Measurements from ENCODE around the gene DCTN1.

The DCTN1 gene

DNA sequence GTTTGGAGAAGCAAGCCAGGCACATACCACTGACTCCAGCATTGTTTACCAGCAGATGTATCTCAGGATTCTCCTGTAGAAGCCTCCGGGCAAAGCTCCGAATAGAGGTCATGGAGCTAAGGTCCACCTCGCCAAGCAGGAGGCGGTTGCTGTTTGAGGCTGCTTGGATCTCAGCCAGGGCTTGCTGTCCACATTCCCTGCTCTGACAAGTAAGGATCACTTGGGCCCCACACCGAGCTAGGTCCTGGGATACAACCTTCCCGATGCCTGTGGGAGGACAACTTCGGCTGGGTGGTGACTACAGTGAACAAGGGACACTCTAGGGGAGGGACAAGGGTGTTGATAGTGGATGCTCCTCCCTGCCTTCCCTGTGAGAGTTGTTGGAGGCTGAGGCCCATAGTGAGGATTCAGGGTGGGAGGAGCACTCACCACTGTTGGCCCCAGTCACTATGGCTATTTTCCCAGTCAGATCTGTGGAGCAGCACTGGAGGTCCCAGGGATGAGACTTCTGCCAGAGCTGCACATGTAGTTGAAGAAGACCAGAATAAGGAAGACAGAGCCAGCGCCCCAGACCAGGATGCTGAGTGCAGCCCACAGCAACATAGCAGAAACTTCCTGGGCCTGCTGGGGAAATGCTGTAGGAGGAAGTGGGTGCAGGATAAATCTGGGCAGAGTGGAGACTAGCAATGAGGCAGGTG lies 33.0 kb upstream of the DCTN1 start:
- DNase-seq, result no peak

DNA sequence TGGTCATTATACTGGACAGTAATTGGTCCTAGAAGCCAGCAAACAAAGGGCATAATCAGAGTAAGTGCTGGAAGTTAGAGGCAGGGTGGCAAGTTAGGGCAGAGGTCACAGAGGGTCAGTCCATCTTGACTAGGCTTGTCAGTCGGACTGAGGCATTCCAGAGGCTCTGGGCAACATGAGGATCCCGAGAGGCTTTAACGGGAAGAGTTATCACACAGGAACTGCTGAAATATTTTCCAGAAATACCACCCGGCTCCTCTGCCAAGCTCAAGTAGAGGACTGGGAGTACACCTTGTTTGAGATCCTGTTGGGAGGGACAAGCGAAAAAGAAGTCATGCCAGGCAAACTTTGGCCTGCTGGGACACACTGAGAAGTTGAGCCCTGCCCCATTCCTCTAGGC lies 27.6 kb upstream of the DCTN1 start:
- no peak for DNase-seq

DNA sequence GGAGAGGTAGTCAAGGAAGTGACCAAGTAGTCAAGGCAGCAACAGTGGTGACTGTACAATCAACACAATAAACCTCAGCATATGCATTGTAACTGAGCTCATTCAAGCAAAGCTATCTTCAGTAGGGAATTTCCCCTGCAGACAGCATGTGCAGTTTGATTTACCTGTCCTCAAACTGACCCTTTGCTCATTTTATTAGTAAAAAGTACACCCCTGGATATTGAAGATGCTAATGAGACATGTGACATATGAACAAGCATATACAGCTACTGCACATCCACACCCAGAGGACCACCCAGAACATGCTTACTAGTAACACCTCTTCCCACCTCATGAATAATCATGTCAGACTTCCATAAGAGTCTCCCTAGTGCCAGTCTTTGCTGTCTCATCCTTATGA lies 25.9 kb upstream of the DCTN1 start:
- DNase-seq, result no peak

DNA sequence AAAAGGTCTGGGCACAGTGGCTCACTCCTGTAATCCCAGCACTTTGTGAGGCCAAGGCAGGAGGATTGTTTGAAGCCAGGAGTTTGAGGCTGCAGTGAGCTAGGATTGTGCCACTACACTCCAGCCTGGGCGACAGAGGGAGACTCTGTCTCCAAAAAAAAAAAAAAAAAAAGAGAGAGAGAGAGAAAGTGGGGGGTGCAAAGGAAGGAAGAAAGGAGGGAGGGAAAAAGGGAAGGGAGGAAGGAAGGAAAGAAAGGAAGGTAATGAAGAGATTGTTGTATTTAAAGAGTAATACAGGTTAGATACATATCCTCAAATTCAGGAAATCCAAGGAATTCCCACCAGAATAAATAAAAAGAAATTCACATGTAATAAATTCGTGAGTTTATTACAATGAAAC lies 21.8 kb upstream of the DCTN1 start:
- DNase-seq, result no peak

DNA sequence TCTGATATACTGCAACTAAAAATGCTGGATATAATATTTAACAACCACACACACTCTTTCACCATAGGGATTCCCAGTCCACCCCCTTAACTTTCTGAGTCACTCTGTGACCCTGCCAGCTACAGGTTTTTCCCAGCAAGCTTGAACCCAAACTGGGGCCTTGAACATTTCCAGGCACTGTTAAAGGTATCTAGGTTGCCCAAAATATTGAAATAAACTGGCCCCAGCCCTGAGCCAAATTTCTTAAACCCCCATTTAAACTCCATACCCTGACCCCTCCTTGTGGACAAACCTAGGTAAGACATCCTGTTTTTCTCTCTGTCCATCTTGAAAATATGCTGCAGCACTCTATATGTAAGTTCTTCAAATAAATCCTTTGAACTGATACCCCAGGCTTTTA lies 19.7 kb upstream of the DCTN1 start:
- peak; percentile 14 for DNase-seq

DNA sequence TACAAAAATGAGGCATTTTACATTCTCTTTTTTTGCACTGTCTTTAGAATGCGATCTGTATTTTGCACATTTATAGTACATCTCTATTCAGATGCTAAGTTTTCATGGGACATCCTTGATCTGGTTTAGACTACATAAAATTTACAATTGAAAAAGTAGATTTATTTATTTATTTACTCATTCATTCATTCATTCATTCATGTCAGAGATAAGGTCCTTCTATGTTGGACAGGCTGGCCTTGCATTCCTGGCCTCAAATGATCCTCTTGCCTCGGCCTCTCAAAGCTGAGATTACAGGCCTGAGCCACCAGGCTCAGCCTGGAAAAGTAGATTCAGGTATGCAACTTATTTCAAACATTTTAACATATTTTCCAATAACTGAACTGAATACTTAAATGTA lies 16.0 kb upstream of the DCTN1 start:
- DNase-seq, result no peak

DNA sequence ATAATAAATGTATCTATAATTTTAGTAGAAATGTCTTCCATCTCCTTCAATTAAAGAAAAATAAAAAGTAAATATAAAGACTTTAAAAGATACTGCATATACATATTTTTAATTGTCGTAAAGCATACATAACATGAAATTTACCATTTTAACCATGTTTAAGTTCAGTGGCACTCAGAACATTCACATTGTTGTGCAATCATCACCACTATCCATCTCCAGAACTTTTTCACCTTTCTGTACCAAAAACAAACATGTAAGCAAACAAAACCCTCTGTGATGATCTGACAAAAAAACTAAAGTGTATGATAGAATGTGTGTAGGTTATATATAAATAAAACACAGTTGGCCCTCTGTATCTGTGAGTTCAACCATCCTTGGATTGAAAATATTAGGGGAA lies 13.4 kb upstream of the DCTN1 start:
- DNase-seq, result no peak

DNA sequence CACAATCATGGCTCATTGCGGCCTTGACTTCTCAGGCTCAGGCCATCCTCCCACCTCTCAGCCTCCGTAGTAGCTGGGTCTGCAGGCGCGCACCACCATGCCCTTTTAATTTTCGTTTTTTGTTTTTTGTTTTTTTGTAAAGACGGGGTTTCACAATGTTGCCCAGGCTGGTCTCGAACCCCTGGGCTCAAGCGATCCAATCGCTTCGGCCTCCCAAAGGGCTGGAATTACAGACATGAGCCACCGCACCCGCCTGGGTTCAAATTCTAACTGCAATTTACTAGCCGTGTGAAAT lies 12.3 kb upstream of the DCTN1 start:
- DNase-seq, result no peak

DNA sequence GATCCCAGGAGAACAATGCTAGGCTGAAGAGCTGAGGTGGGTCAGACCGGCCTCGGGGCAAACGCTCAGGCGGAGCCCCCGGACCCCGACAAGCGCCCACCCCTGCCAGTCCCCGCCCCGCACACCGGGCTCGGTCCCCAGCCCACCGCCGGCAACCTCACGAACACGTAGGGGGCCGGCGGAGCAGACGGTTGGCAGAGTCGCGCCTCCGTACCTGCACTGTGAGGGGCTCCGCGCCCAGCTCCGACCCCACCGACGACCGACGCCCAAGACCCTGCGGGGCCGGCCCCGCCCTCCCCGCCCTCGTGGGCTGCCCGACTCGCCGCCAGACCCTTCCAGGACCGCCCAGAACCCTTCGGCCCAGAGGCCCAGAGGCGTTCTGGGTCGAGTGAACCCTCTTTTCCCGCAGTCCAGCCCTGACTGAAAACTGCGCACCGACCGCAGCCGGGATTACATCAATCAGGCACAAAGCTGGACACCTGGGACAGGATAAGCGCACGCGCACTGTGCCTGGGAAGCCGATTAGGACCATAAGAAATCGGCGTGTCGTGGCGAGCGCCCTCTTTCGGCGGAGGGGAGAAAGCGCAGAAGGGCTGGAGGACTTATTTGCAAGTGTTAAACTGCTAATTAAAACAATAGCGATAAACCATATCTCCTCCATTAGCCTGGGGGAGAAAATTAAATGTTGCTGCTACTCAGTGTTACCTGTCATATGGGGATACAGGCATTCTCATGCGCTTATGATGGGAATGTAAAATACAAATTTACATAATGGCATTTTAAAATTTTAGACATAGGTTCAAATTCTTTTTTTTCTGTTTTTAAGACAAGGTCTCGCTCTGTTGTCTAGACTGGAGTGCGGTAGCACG lies 11.7 kb upstream of the DCTN1 start:
- peak; percentile 47 for DNase-seq

DNA sequence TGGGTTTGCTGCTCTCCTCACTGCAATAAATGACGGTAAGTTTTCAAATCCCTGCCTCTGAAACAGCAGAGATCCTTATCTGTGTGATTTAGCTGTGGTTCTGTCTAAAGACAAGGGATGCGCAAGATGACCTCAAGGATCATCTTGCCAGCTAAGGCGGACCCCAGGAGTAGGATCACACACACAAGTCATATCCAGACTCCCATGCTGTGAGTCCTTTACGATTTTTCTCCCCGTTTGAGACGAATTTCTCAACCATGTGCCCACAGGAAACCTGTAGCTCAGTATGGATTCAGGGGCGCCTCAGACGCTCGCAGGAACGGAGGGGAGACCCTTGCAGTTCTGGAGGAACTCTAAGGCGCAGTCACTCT lies 11.1 kb upstream of the DCTN1 start:
- DNase-seq, result no peak

DNA sequence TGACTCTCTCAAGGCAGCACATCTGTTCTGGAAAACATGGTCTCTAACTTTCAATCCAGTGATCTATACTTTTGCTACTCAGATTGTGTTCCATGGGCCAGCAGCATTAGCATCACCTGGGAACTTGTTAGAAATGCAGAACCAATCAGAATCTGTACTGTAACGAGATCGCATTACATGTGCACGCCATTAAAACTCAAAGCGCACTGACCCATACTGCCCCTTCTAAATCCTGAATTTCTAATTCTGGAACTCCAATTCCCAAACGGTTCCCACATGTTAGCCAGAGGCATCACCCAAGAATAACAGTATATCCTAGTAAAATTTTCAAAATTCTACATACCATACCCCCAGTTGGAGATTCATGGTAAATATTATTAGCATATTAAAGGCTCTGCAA lies 10.5 kb upstream of the DCTN1 start:
- DNase-seq, result no peak

DNA sequence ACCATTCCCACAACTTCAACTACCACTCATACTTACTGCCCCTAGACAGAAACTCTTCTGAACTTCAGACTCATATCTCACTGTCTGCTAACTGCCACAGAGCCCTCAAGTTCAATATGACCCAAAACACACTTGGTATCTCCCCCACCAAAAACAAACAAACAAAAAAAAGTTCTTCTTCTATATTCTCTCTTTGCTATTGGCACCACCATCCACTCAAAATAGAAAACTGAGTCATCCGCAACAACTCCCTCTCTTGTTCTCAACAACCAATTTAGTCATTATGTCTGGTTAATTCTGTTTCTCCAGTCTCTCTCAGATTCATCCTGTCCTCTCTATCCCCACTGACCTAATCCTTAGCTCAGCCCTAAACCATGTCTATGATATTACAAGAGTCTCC lies 7.2 kb upstream of the DCTN1 start:
- DNase-seq, result no peak

DNA sequence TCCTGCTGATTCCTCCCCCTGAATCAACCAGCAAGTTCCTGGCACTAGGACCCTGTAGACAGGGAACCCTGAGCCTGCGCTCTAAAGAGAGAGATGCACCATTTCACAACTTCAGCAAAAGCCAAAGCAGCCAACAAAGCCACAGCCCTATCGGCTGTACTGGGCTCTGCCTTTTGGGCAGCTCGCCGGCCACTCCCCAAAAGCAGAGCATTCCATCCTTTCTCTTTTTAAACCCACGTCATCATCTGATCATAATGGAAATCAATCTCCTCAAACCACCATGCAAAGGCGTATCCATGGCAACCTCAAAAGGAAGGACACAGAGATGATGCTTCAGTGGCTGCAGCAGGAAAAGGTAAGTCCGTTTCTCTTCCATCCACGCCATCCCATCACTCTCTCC lies 5.3 kb upstream of the DCTN1 start:
- DNase-seq, result no peak

DNA sequence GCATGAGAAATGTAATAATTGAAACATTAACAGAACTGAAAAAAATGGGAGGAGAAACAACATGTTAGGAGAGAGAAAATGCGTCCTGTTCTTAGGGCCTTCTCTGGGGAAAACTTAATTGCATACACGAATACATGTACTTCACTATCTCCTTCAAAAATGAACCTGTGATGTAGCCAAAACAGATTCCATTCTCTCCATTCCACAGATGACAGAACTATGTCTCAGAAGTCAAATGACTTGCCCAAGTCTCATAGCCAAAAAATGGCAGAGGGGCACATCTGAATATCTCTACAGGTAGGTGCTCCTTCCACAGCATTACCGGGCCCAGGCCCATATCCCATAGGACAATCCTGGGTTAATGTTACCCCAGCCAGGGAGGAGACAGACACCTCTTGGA lies 3.9 kb upstream of the DCTN1 start:
- DNase-seq, result no peak

DNA sequence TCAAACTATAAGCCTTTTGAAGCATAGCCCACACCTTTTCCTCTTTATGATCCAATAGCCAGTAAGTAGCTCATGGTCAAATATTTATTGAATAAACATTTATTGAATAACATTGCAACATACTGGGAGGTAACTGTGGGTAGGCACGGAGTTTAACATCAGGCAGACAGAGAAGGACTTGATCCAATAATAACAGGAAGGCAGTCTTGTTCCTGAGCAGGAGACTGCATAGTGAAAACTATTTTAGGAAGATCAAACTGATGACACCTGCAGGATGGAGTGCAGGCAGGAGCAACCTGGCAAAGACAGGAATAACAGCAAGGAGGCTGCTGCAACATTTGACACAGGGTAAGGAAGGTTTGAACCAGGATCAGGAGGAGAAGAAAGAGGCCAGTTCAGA lies 3.1 kb upstream of the DCTN1 start:
- no peak for DNase-seq

DNA sequence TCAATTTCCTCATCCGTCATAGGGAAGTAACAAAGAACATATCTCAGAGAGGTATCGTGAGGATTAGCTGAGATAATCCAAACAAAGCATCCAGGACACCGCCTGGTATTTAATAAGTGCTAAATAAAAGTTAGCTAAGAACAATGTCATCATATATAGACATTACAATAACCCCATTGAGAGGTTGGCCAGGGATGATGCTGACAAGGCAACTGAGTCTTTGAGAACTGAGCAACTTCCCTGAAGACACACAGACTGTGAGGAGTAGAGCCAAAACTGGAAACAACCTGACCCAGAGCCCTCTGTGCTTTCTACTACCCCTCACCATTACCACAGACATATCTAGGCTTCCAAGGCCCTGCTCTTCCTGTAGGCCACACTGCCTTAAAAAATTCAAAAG lies 1.6 kb upstream of the DCTN1 start:
- DNase-seq, result no peak

DNA sequence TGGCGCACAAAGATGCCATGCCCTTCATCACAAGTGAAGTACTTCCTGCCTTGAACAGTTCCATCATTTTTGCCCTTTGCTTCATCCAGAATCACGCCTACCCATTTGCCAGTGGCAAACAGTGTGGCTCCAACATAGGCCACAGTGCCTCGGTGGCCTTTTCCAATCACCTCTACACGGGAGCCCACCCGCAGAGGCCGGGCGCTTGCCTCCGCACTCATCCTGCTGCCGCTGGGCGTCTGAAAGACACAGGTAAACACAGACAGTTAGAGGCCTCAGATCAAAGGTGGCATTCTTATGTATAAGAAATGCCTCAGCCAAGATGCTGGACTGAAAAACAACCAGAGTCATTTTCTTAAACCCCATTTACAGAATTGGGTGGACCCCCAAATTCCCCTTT lies 2.1 kb downstream of the DCTN1 start:
- DNase-seq, result no peak

DNA sequence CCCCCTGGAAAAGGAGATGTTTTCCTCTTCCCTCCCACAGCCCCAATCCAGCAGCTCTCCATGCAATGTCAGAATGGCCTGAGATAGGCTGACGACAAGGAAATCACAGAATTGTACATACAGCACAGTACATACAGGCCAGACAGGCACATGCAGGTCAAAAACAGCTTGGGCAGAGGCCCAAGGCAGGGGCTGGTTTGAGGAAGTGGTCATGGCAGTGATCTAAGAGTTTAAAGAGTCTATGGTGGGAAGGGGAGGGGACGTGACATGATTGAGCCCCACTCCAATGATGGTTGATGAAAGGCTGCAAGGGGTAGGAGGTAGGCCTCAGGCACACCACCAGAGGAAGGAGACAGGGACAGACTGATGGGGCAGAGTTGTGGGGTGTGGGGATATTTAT lies 4.3 kb downstream of the DCTN1 start:
- no peak for DNase-seq

DNA sequence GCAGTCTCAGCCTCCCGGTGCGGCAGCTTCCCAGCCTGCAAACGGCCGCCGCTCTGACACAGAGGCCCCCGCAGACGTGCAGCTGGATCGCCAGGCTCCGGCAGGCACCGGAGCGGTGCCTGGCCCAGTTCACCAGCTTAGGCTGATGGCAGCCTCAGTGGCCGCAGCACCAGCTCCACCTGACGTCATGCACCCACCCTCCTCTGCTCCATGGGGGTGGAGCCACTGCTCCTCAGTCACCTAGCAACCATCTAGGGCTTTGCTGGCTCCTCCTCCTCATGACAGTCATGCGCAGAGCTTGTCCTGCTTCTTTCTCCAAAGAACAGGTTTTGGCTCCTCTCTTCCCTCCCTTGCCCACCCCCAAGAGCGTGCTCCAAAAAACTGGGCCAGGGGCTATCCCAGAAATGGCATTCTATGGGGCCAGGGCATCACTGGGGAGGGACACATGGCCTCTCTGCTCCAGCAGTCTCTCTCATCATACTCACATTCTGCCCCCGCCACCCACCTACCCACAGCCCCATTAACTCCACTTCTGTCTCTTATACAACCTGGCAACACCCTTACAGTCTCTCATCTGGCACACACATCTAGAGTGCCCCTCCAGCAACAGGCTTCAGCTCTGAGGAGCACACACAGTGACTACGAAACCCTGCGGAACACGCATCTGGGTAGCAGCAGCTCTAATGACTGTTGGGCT lies 5.5 kb downstream of the DCTN1 start:
- DNase-seq, result peak; percentile 50

DNA sequence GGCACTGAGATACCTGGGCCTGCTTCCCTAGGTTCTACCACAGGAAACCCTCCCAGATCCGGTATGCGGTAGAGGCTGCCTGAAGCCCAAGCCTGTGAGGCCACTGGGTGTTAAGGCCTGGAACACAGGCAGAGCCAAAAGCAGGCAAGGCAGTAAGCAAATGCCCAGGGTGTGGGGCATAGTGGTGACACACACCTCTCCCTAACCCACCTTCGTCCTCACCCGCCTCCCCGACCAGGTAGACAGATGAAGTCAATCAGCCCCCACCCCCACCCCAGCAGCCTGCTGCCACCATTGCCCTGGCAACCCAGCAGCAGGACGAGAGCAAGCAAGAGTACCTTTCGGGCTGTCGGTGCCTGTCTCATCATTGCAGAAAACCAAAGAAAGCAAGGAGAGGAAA lies 6.1 kb downstream of the DCTN1 start:
- no peak for DNase-seq

DNA sequence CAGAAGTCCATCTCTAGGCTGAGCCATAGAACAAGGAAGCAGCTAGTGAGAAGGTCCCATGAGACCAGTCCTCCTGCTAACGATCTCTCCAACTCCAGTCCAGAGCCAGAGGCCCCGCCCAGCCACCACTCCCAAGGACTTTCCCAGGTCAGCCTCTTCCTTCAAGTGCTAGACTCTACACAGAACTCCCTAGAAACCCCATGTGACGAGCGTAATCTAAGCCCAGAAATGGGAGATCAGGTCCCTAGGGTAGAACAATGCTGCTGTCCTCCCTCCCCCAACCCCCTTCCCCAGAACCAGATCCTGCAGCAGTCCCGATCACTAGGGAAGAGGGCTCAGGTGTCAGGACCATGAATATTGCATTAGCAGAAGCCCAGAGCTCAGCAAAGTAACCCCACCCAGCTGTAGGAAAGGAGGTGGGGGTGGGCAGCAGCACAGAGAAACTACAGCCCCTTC lies 6.9 kb downstream of the DCTN1 start:
- no peak for DNase-seq

DNA sequence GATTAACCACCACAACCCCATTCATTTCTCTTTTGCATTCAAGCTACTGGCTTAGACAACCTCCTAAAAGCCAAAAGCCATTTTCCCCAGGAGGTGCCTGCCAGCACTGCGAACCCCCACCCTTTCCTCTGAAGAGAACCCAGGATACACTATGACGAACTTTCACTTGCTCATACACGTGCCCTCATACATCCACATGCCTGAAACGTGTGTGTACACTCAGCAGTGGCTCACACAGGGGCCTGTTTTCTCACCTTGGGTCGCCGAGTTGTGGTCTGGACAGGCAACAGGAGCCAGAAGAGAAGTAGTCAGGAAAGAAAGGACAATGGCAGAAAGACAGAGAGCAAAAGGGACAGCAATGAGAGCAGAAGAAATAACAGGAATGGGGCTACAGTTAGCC lies 7.4 kb downstream of the DCTN1 start:
- DNase-seq, result no peak

DNA sequence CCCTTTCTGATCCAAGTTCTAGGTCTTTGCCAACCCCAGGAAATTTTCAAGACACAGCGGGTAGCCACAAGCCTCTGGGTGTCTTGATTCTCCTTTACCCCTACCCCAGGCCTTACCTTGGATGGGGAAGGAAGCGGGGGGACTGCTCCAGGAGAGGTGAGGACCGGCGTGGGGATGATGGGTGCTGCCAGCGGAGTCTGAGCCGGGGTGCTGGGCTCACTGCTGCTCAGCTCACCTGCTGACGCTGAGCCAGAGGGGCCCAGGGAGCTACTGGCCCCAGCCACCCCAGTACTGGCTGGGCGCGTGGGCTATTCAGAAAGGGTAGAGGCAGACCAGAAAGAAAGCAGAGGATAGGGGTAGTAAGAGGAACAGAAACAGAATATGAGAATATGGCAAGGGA lies 8.7 kb downstream of the DCTN1 start:
- DNase-seq, result no peak

DNA sequence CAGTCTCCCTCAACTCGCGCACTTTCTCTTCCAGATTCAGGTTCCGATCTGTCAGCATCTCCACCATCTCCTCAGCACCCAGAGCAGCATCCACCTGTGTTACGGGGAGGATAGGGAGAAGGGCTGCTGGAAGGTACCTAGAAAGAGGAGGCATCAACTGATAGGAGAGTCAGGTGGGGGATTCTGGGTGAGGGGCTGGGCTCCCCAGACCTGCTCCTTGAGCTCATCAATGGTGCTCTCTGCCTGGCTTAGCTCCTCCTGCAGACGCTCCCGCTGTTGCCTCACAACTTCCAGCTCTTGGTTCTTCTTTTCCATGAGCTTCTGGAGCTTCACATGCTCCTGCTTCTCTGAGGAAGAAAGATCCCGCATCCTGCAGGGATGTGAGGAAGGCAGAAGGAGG lies 10.1 kb downstream of the DCTN1 start:
- DNase-seq, result no peak
